ENCODE measurements around the gene SHISAL1. TPM values are rescaled to one million over a fixed set of nuclear protein-coding genes. Genes with fewer than 3 reads are reported as not detected.

SHISAL1 gene
- total and polyA plus RNA-seq, 4 donors: 0.12 to 0.74 (median 0.34) TPM

GRCh38 chr22:44288913-44289312 lies 23.8 kb downstream of the SHISAL1 start:
- Histone ChIP-seq H3K27me3 (ENCODE audit: control insufficient read depth in 3 of 3, insufficient read depth in 3 of 3, low read length in 2 of 3) (peaks cover 0 to 3% (median 0%) of the 10 kb centered on the region in 3 donors), H3K36me3 (ENCODE audit: control insufficient read depth in 4 of 4, insufficient read depth in 4 of 4, low read length in 4 of 4) (no peaks in the 10 kb centered on the region), H3K4me3 (no peak overlapping the region), H3K4me1 (ENCODE audit: control insufficient read depth in 5 of 5, insufficient read depth in 5 of 5, low read length in 5 of 5) (peaks cover 0 to 27% (median 0%) of the 10 kb centered on the region in 5 donors), H3K27ac (ENCODE audit: low read depth in 1 of 2, low read length in 1 of 2) (no peak overlapping the region), H3K9me3 (ENCODE audit: control insufficient read depth in 4 of 4, insufficient read depth in 3 of 4, low read length in 3 of 4) (peaks cover 0 to under 1% (median 0%) of the 10 kb centered on the region in 4 donors), H3K9ac (ENCODE audit: insufficient read depth in 1 of 2, low read length in 2 of 2) (no peak overlapping the region)
- TF ChIP-seq CTCF (IDR thresholded peaks at IDR 0.05; ENCODE audit: control extremely low read depth, extremely low read depth): no peak
- no peak for DNase-seq
- ATAC-seq (ENCODE audit: insufficient read depth, low FRiP score): no peak
- 83 to 97% methylated on average over 4 of the region's 4 CpGs for WGBS, 2 donors

DNA sequence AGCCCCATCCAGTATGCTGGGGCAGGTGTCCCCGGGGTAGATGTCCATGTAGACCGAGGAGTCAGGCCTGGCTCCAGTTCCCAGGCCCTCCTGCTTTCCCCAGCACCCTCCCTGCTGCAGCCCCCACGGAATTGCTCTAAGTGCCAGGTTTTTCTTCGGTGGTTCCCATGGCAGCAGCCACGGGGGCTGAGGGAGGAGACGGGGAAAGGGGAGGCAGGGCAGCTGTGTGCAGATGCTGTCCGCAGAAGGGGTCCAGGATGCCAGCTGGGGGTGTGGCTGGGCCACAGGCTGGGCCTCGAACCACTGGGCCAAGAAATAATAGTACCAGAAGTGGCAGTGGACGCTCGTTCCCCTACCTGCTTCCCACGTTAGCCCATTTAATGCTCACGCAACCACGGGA lies 25.0 kb downstream of the SHISAL1 start:
- H3K4me3 ChIP-seq: no peak overlapping the region
- peak; percentile 59 to 65 (median 65) for DNase-seq
- peaks cover 0 to 27% (median 0%) of the 10 kb centered on the region in 5 donors for H3K4me1 ChIP-seq (ENCODE audit: control insufficient read depth in 5 of 5, insufficient read depth in 5 of 5, low read length in 5 of 5)
- no peak for ATAC-seq (ENCODE audit: insufficient read depth, low FRiP score)
- H3K36me3 ChIP-seq (ENCODE audit: control insufficient read depth in 4 of 4, insufficient read depth in 4 of 4, low read length in 4 of 4): no peaks in the 10 kb centered on the region
- no peak overlapping the region for H3K9ac ChIP-seq (ENCODE audit: insufficient read depth in 1 of 2, low read length in 2 of 2)
- no peaks in the 10 kb centered on the region for H3K9me3 ChIP-seq (ENCODE audit: control insufficient read depth in 4 of 4, insufficient read depth in 3 of 4, low read length in 3 of 4)
- no peak for TF ChIP-seq CTCF (IDR thresholded peaks at IDR 0.05; ENCODE audit: control extremely low read depth, extremely low read depth)
- H3K27me3 ChIP-seq (ENCODE audit: control insufficient read depth in 3 of 3, insufficient read depth in 3 of 3, low read length in 2 of 3): peaks cover 0 to 8% (median 0%) of the 10 kb centered on the region in 3 donors
- 72 to 84% methylated on average over 13 of the region's 13 CpGs for WGBS, 2 donors
- H3K27ac ChIP-seq (ENCODE audit: low read depth in 1 of 2, low read length in 1 of 2): no peak overlapping the region

DNA sequence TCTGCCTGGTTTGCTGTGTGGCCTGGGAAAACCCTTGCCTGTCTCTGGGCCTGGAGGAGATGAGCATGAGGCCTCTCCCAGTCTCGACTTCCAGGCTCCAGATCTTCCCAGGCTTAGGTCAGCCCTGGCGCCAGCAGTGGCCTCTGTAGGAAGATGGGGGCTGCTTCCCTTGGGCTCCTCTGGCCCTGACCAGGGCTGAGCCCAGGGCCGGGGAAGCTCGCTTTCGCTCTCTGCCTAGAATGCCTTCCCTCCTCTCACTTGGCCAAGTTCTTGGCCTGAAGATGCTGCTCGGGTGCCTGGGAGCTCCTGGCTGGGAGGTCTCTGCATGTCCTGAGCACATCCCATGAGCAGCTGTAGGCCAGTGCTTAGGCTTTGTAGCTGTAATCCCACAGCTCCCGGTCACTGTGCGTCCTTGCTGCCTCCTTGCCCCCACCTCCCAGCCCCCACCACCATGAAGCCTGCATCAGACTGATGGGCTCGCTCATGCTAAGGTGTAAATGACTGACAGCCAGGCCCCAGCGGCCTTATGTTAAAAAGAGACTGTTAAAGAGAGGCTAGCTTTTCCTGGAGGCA lies 25.5 kb downstream of the SHISAL1 start:
- WGBS, 2 donors: 78 to 89% methylated on average over 10 of the region's 10 CpGs
- H3K9me3 ChIP-seq (ENCODE audit: control insufficient read depth in 4 of 4, insufficient read depth in 3 of 4, low read length in 3 of 4): no peaks in the 10 kb centered on the region

More for the DNA sequence above, 25.5 kb downstream of the SHISAL1 start:
- Histone ChIP-seq H3K4me3 (no peak overlapping the region), H3K4me1 (ENCODE audit: control insufficient read depth in 5 of 5, insufficient read depth in 5 of 5, low read length in 5 of 5) (peaks cover 0 to 27% (median 0%) of the 10 kb centered on the region in 5 donors), H3K27me3 (ENCODE audit: control insufficient read depth in 3 of 3, insufficient read depth in 3 of 3, low read length in 2 of 3) (peaks cover 0 to 9% (median 0%) of the 10 kb centered on the region in 3 donors), H3K9ac (ENCODE audit: insufficient read depth in 1 of 2, low read length in 2 of 2) (no peak overlapping the region), H3K36me3 (ENCODE audit: control insufficient read depth in 4 of 4, insufficient read depth in 4 of 4, low read length in 4 of 4) (no peaks in the 10 kb centered on the region), H3K27ac (ENCODE audit: low read depth in 1 of 2, low read length in 1 of 2) (no peak overlapping the region)
- DNase-seq (no peak), ATAC-seq (ENCODE audit: insufficient read depth, low FRiP score) (no peak)
- TF ChIP-seq CTCF (IDR thresholded peaks at IDR 0.05; ENCODE audit: control extremely low read depth, extremely low read depth): no peak
